SK-N-SH (cell line): ENCODE measurements around the gene FKBP4. TPM values are rescaled to one million over a fixed set of nuclear protein-coding genes. Genes with fewer than 3 reads are reported as not detected.

Experiments used
- CTCF ChIA-PET: fragments of 300-600, 350-600 bp; formaldehyde crosslinking; extraction: SDS; loops from one replicate; lab custom pipeline; 2021; lab: Yijun Ruan, JAX
- POLR2A ChIA-PET: fragments of 350-600 bp; sonication (Branson Sonifier 250); formaldehyde crosslinking; extraction: SDS; loops from one replicate; lab custom pipeline; 2020; ENCODE audit warnings: antibody characterized with exemption, inconsistent platforms; lab: Yijun Ruan, JAX
- DNase-seq: peaks from one replicate; pipeline ENCODE4 v3.0.0; 2012
- H2AFZ ChIP-seq: fragments of 200-600 bp; sonication (generic); 2 replicates; pipeline ENCODE4 v1.8.1; 2016; ENCODE audit warnings: antibody characterized with exemption, mild to moderate bottlenecking, low read depth
- H3F3A ChIP-seq: fragments of 200-600 bp; sonication (generic); replicated peaks from 2 replicates; pipeline ENCODE3; 2016; ENCODE audit warnings: antibody characterized with exemption, mild to moderate bottlenecking; ENCODE audit not compliant: insufficient read depth
- H3K27ac ChIP-seq, 2 experiments: fragments of 200-500 bp in 1 of 2; fragments of 200-600 bp in 1 of 2; sonication (Bioruptor generic) in 1 of 2; sonication (generic), shearing (Covaris generic) in 1 of 2; 2 replicates each; pipeline versions ENCODE4 v1.5.1 to v1.6.1; 2014 to 2016; ENCODE audit warnings: low read depth in 2 of 2, inconsistent platforms in 1 of 2, low read length in 1 of 2, mild to moderate bottlenecking in 1 of 2, mixed read lengths in 1 of 2
- H3K27me3 ChIP-seq: fragments of 200-600 bp; sonication (generic), shearing (Covaris generic); 2 replicates; pipeline ENCODE4 v1.6.1; 2016; ENCODE audit warnings: mixed run types; ENCODE audit not compliant: insufficient read depth
- H3K36me3 ChIP-seq, 2 experiments: fragments of 200-500 bp in 1 of 2; fragments of 200-600 bp in 1 of 2; sonication (Bioruptor generic) in 1 of 2; sonication (generic) in 1 of 2; replicated peaks in 1 of 2; 2 replicates each; pipeline versions ENCODE3 to v1.5.1; 2014 to 2016; ENCODE audit warnings: low read length in 1 of 2, mild to moderate bottlenecking in 1 of 2; ENCODE audit not compliant: insufficient read depth in 2 of 2, control insufficient read depth in 1 of 2
- H3K4me1 ChIP-seq, 2 experiments: fragments of 200-500 bp in 1 of 2; fragments of 200-600 bp in 1 of 2; sonication (Bioruptor generic) in 1 of 2; sonication (generic), shearing (Covaris generic) in 1 of 2; 2 replicates each; pipeline versions ENCODE4 v1.5.1 to v1.6.1; 2014 to 2016; ENCODE audit warnings: low read depth in 1 of 2, low read length in 1 of 2, mixed run types in 1 of 2; ENCODE audit not compliant: insufficient read depth in 2 of 2, control insufficient read depth in 1 of 2
- H3K4me2 ChIP-seq: fragments of 200-600 bp; sonication (generic), shearing (Covaris generic); 2 replicates; pipeline ENCODE4 v1.6.1; 2017; ENCODE audit warnings: mixed run types
- H3K4me3 ChIP-seq, 2 experiments: fragments of 200-500 bp in 1 of 2; fragments of 200-600 bp in 1 of 2; sonication (Bioruptor generic) in 1 of 2; sonication (generic), shearing (Covaris generic) in 1 of 2; 2 replicates each; pipeline versions ENCODE4 v1.5.1 to v1.8.1; 2014 to 2016; ENCODE audit warnings: low read depth in 2 of 2, inconsistent platforms in 1 of 2, low read length in 1 of 2, mild to moderate bottlenecking in 1 of 2, mixed read lengths in 1 of 2, moderate library complexity in 1 of 2
- H3K79me2 ChIP-seq: fragments of 200-600 bp; sonication (generic); 2 replicates; pipeline ENCODE4 v1.8.1; 2017; ENCODE audit warnings: mild to moderate bottlenecking; ENCODE audit not compliant: insufficient read depth
- H3K9ac ChIP-seq: fragments of 200-600 bp; sonication (generic); 2 replicates; pipeline ENCODE4 v1.6.1; 2017; ENCODE audit warnings: mixed run types
- H3K9me2 ChIP-seq: fragments of 200-600 bp; sonication (generic); 2 replicates; pipeline ENCODE4 v1.6.1; 2017; ENCODE audit warnings: mixed run types
- H3K9me3 ChIP-seq: fragments of 200-600 bp; sonication (generic); 2 replicates; pipeline ENCODE4 v1.6.1; 2017; ENCODE audit warnings: mixed run types, mild to moderate bottlenecking, moderate library complexity
- H4K20me1 ChIP-seq: fragments of 200-600 bp; sonication (generic); 2 replicates; pipeline ENCODE4 v1.6.1; 2017; ENCODE audit warnings: mild to moderate bottlenecking, mixed run types; ENCODE audit not compliant: insufficient read depth
- CTCF ChIP-seq: fragments of 200-600 bp; sonication (generic); IDR thresholded peaks from 2 replicates; pipeline ENCODE4 v1.6.1; 2017; ENCODE audit warnings: antibody characterized with exemption, mild to moderate bottlenecking, moderate library complexity
- EZH2phosphoT487 ChIP-seq: fragments of 200-600 bp; sonication (generic); IDR thresholded peaks from 2 replicates; pipeline ENCODE4 v1.6.1; 2017; ENCODE audit warnings: low read depth, mixed run types, mild to moderate bottlenecking, antibody characterized with exemption, moderate library complexity, borderline replicate concordance
- FOSL2 ChIP-seq: IDR thresholded peaks from 2 replicates; pipeline ENCODE4 v1.4.0; 2012; ENCODE audit warnings: low read depth, mild to moderate bottlenecking, moderate library complexity, borderline replicate concordance
- FOXM1 ChIP-seq: IDR thresholded peaks from 2 replicates; pipeline ENCODE4 v1.4.0; 2012; ENCODE audit warnings: low read depth, mild to moderate bottlenecking
- GABPA ChIP-seq: IDR thresholded peaks from 2 replicates; pipeline ENCODE4 v1.4.0; 2012; ENCODE audit warnings: low read depth, mild to moderate bottlenecking
- IRF3 ChIP-seq: fragments of 150-350 bp; IDR thresholded peaks from 2 replicates; pipeline ENCODE4 v1.6.1; 2016; ENCODE audit warnings: mild to moderate bottlenecking, low read depth, low read length
- MAX ChIP-seq: IDR thresholded peaks from 2 replicates; pipeline ENCODE4 v1.4.0; 2012; ENCODE audit warnings: low read depth
- MXI1 ChIP-seq: IDR thresholded peaks from 2 replicates; pipeline ENCODE4 v1.6.1; 2012; ENCODE audit warnings: mild to moderate bottlenecking, low read depth, low read length, improper control_type of control experiment
- NFIC ChIP-seq: IDR thresholded peaks from 2 replicates; pipeline ENCODE4 v1.4.0; 2012; ENCODE audit warnings: borderline replicate concordance
- NRF1 ChIP-seq: IDR thresholded peaks from 2 replicates; pipeline ENCODE4 v1.6.1; 2012; ENCODE audit warnings: low read depth, mild to moderate bottlenecking, low read length
- PBX3 ChIP-seq: IDR thresholded peaks from 2 replicates; pipeline ENCODE4; 2012
- POLR2AphosphoS5 ChIP-seq: IDR thresholded peaks from 2 replicates; pipeline ENCODE4 v1.6.1; 2012; ENCODE audit warnings: low read depth, low read length
- RAD21 ChIP-seq: IDR thresholded peaks from 2 replicates; pipeline ENCODE4 v1.6.1; 2012; ENCODE audit warnings: mild to moderate bottlenecking, low read length
- REST ChIP-seq: IDR thresholded peaks from 2 replicates; pipeline ENCODE4 v1.6.1; 2012; ENCODE audit warnings: mild to moderate bottlenecking, low read depth, low read length, moderate library complexity
- RXRA ChIP-seq: IDR thresholded peaks from 2 replicates; pipeline ENCODE4 v1.4.0; 2012; ENCODE audit warnings: low read depth, mild to moderate bottlenecking, borderline replicate concordance
- SIN3A ChIP-seq: IDR thresholded peaks from 2 replicates; pipeline ENCODE4 v1.6.1; 2012; ENCODE audit warnings: low read depth, mild to moderate bottlenecking, low read length, moderate library complexity, borderline replicate concordance
- TAF1 ChIP-seq: IDR thresholded peaks from 2 replicates; pipeline ENCODE4 v1.6.1; 2012; ENCODE audit warnings: low read depth, mild to moderate bottlenecking, low read length, moderate library complexity, borderline replicate concordance
- TCF12 ChIP-seq: IDR thresholded peaks from 2 replicates; pipeline ENCODE4 v1.4.0; 2012
- USF2 ChIP-seq: fragments of 150-350 bp; IDR thresholded peaks from 2 replicates; pipeline ENCODE4 v1.6.1; 2017; ENCODE audit warnings: antibody characterized with exemption, low read length, low read depth, borderline replicate concordance
- ZBTB33 ChIP-seq: IDR thresholded peaks from 2 replicates; pipeline ENCODE4 v1.4.0; 2012; ENCODE audit warnings: low read depth, borderline replicate concordance
- WGBS: methylation state at CpG from one replicate; pipeline ENCODE4 v1.1.6; 2017; ENCODE audit warnings: low lambda C conversion rate; 5-methylcytosine and 5-hydroxymethylcytosine counted together
- polyA plus RNA-seq, 3 experiments: library from polyadenylated mRNA; depleted of rRNA; stranded (reverse); fragments of >200 nt; gene quantifications; 2 replicates each; pipeline ENCODE4 v1.2.3, GENCODE V29; 2012

The FKBP4 gene
- 53.2 and 57.7 TPM in 2 replicates for polyA plus RNA-seq (2012; rRNA removed)
- 49.7 and 59.0 TPM in 2 replicates for polyA plus RNA-seq (2012; cell fraction: cytosol; rRNA removed)
- 57.1 and 60.9 TPM in 2 replicates for polyA plus RNA-seq (2012; cell fraction: nucleus; rRNA removed)

- Histone ChIP-seq H2AFZ (peak within 1 kb of the TSS; percentile 83), H3K27ac (peak within 1 kb of the TSS in 1 of 2 experiments; percentile 76; a peak in 2 of 4 replicates), H3K9me3 (no peaks in the 10 kb centered on the region), H4K20me1 (0 out of 2 replicates have a peak, but pooled peaks cover 5% of the 10 kb centered on the region), H3K27me3 (no peaks in the 10 kb centered on the region), H3F3A (no peaks in the 10 kb centered on the region), H3K9ac (peak within 1 kb of the TSS; percentile 61; the same call in 1 of the 2 replicates), H3K79me2 (peaks cover 24% of the 10 kb centered on the region), H3K4me2 (peak within 1 kb of the TSS; percentile 98), H3K4me1 (peaks cover 0 to 23% of the 10 kb centered on the region in 2 experiments; a peak in 3 of 4 replicates), H3K36me3 (peaks cover 14 to 34% of the 10 kb centered on the region in 2 experiments), H3K9me2 (no peaks in the 10 kb centered on the region), H3K4me3 (peak within 1 kb of the TSS; percentile 77 to 84)
- CTCF ChIA-PET: interaction anchor here (1.1 to 6.7 kb wide), 2 partner anchors 10 to 19 kb away, joined by 3 to 54 read pairs; no protein-coding TSS in a partner anchor
- 0% methylated on average over 25 of the region's 63 CpGs for WGBS
- peak; percentile 98 for DNase-seq
- POLR2A ChIA-PET: interaction anchor here (0.6 to 1.7 kb wide), 4 partner anchors 10 to 1605 kb away, joined by 3 read pairs; partner anchors contain the start of gene TULP3
- TF ChIP-seq USF2: no peak
- peak; percentile 94 for TF ChIP-seq MAX
- no peak for TF ChIP-seq PBX3
- no peak for TF ChIP-seq NRF1
- no peak for TF ChIP-seq SIN3A
- TF ChIP-seq ZBTB33: no peak
- TF ChIP-seq REST: no peak
- no peak for TF ChIP-seq FOSL2
- TF ChIP-seq IRF3: no peak
- 0 out of 2 replicates have a peak, but pooled peaks have one; percentile 58 for TF ChIP-seq TAF1
- TF ChIP-seq CTCF: no peak
- TF ChIP-seq TCF12: no peak
- no peak for TF ChIP-seq RAD21
- no peak for TF ChIP-seq RXRA
- no peak for TF ChIP-seq GABPA
- peak; percentile 76 for TF ChIP-seq POLR2AphosphoS5
- no peak for TF ChIP-seq FOXM1
- no peak for TF ChIP-seq NFIC
- TF ChIP-seq MXI1: peak; percentile 89
- no peak for TF ChIP-seq EZH2phosphoT487
Observed at GRCh38 chr12:2794736-2795289, at the start of gene FKBP4. Gene FKBP4, plus strand, starts transcription at chr12:2794970. Its CDS starts 170 bp downstream, at chr12:2795140.
